GM12873 (cell line): Measurements from ENCODE around the gene NT5C.

Experiments
- CTCF ChIP-seq: IDR thresholded peaks from 2 replicates; pipeline ENCODE4 v1.5.1; 2012; ENCODE audit warnings: low read depth, mild to moderate bottlenecking, moderate library complexity, low read length, control low read depth; ENCODE audit not compliant: insufficient read depth; ENCODE audit errors: missing control alignments

Gene NT5C

GRCh38 chr17:75081611-75082540 is 49.7 kb downstream of the NT5C start:
- no peak for TF ChIP-seq CTCF
